Measurements from ENCODE around the gene PHTF2.

DNA sequence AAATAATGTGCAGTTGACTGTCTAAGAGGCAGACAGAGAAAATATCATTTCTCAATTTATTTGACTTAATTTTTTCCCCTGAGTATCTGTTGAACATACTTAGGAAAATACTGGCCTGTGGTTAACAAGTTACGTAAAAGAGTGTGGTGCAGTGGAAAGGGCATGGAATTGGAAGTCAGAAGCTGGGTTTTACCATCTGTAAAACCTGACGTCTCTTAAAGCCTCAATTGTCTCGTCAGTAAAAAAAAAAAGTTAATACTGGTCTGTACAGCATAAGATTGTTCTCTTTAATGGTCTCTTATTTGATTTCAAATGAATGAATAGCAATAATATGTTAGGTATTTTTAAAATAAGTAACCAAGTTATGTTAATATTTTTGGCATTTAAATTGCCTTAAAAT is 67.8 kb downstream of the PHTF2 start:
- TF ChIP-seq POLR2AphosphoS5 (IDR thresholded peaks at IDR 0.05; ENCODE audit: low read depth, low read length) (no peak), REST (IDR thresholded peaks at IDR 0.05; ENCODE audit: insufficient read depth in 1 of 2, low read depth in 2 of 2, low read length in 2 of 2) (no peak), SIN3A (IDR thresholded peaks at IDR 0.05; ENCODE audit: borderline replicate concordance, insufficient read depth, low read length) (no peak), TAF1 (IDR thresholded peaks at IDR 0.05; ENCODE audit: borderline replicate concordance, insufficient read depth, low read length) (no peak)

Measured in PFSK-1 (cell line).